ENCODE data around the gene DMD.
"Not testable (repeated sequence)": the region's sequence is repeated elsewhere in the genome, so short reads cannot be mapped to it uniquely, and the experiment has no call there.

DMD gene

DNA sequence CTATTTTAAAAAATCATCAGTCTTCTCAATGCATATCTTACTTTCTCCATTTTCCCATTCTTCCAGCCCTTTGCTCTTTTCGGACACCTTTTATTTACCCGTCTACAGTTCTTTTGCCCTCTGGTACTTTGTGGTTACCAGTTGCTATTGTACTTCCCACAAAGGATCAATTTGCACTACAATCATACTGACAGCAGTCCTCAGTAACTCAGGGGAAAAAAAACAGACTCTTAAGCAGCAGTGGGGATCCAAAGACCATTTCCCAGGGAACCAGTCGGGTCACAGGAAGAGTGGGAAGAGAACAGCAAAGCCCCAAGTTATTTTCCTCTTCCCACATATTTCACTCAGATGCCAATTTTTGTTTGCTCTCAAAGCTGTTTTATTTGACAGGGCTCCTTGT, 23.1 kb downstream of the DMD start:
- Histone ChIP-seq H3K4me3 (ENCODE audit: low read length) (no peak overlapping the region), H3K4me1 (ENCODE audit: insufficient read depth, low read length) (peaks cover 4% of the 10 kb centered on the region), H2AFZ (ENCODE audit: low read depth, low read length) (no peak overlapping the region), H3K36me3 (ENCODE audit: insufficient read depth, low read length) (no peaks in the 10 kb centered on the region), H3K9me3 (ENCODE audit: low read length) (no peaks in the 10 kb centered on the region), H3K27me3 (ENCODE audit: insufficient read depth, low read length) (no peaks in the 10 kb centered on the region)

DNA sequence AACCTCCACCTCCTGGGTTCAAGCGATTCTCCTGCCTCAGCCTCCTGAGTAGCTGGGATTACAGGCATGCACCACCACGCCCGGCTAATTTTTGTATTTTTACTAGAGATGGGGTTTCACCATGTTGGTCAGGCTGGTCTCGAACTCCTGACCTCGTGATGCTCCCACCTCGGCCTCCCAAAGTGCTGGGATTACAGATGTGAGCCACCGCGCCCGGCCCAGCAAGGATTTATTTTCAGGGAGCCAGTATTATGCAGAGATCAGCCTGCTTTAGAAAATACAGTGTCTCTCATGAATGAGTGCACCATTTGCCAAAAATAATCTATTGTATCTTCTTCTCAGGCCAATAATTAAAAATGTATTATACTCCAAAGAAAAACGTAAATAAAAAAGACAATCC, 26.5 kb downstream of the DMD start:
- H3K9me3 ChIP-seq (ENCODE audit: low read length); H3K36me3 ChIP-seq (ENCODE audit: insufficient read depth, low read length); H3K4me1 ChIP-seq (ENCODE audit: insufficient read depth, low read length); H3K27me3 ChIP-seq (ENCODE audit: insufficient read depth, low read length); H2AFZ ChIP-seq (ENCODE audit: low read depth, low read length); H3K4me3 ChIP-seq (ENCODE audit: low read length): not testable (repeated sequence)

DNA sequence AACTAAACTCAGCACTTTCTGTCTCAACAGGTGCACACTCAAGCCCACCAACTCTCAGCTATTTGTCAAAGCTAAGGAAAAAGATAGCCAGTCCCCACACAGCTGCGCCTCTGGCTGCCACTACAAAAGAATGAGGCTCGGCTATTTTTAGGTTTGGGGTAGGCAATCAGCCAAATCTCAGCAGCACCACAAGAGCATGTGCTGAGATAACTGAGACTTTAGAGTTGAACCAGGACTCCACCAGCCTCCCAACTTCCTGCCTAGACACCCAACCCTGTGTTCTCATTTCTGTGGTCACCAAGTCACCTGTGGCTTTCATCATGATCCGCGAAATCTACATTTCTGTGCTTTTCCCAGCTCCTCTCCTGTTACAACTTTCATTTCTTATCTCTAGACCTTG, 28.0 kb downstream of the DMD start:
- Histone ChIP-seq H3K4me1 (ENCODE audit: insufficient read depth, low read length) (peaks cover 2% of the 10 kb centered on the region), H3K9me3 (ENCODE audit: low read length) (no peaks in the 10 kb centered on the region), H3K4me3 (ENCODE audit: low read length) (no peak overlapping the region), H2AFZ (ENCODE audit: low read depth, low read length) (no peak overlapping the region), H3K27me3 (ENCODE audit: insufficient read depth, low read length) (no peaks in the 10 kb centered on the region), H3K36me3 (ENCODE audit: insufficient read depth, low read length) (no peaks in the 10 kb centered on the region)

DNA sequence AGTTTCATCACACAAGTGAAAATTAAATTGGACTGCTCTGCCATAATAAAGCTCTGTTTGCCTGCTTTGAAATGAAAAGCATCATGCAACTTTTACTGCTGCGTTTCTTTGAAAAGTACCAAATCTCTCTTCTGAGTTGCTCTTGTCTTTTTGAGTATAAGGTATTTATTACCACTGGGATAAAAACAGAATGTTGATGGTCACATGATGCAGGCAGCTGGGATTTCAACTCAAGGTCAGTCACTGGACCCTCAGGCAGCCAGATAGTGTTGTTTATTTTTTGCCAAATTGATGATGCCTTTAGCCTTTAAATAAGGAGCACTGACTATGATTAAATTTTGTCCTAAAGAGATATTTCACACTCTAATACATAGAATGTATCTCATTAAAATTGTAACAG, 32.7 kb downstream of the DMD start:
- Histone ChIP-seq H3K4me3 (ENCODE audit: low read length) (no peak overlapping the region), H3K4me1 (ENCODE audit: insufficient read depth, low read length) (no peaks in the 10 kb centered on the region), H2AFZ (ENCODE audit: low read depth, low read length) (no peak overlapping the region), H3K36me3 (ENCODE audit: insufficient read depth, low read length) (no peaks in the 10 kb centered on the region), H3K27me3 (ENCODE audit: insufficient read depth, low read length) (no peaks in the 10 kb centered on the region), H3K9me3 (ENCODE audit: low read length) (no peaks in the 10 kb centered on the region)

DNA sequence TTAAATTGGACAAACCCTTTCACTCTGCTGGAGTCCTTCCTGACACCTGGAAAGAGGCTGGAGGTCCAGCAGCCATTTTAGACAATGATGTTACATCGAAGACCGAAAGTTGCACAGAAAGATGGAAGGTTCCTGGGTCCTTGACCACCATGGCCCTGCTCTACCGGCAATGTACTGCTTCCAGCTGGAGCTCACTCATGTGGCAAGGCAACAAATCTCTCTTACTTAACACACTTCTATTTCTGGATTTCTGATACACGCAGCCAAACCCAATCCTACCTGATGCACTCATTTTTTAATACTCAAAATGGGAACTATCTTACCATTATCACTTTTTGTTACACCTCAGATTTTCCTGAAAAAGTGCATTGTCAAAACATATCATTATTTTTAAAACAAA, 33.1 kb downstream of the DMD start:
- Histone ChIP-seq H3K4me1 (ENCODE audit: insufficient read depth, low read length) (no peaks in the 10 kb centered on the region), H3K36me3 (ENCODE audit: insufficient read depth, low read length) (no peaks in the 10 kb centered on the region), H3K27me3 (ENCODE audit: insufficient read depth, low read length) (no peaks in the 10 kb centered on the region), H2AFZ (ENCODE audit: low read depth, low read length) (no peak overlapping the region), H3K9me3 (ENCODE audit: low read length) (no peaks in the 10 kb centered on the region), H3K4me3 (ENCODE audit: low read length) (no peak overlapping the region)

DNA sequence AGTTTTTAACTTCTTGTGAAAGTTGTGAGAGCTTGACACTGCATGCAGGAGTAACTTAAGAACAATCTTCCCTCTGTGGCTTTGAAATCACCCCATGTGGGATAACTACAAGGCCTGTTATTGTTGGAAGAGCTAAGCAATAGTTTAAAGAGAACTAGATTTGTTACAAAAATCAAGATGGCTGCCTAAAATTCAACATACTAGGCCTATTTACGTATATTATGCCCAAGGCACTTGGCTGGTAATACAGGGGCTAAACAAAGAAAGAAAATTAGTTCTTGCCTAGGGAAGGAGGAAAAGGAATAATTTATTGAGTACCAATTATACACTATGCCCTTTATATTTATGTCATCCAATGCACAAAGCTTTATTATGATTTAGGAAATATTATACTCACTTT, 36.1 kb downstream of the DMD start:
- Histone ChIP-seq H3K4me1 (ENCODE audit: insufficient read depth, low read length) (no peaks in the 10 kb centered on the region), H2AFZ (ENCODE audit: low read depth, low read length) (peak overlapping the region; percentile 36), H3K27me3 (ENCODE audit: insufficient read depth, low read length) (no peaks in the 10 kb centered on the region), H3K9me3 (ENCODE audit: low read length) (no peaks in the 10 kb centered on the region), H3K4me3 (ENCODE audit: low read length) (no peak overlapping the region), H3K36me3 (ENCODE audit: insufficient read depth, low read length) (no peaks in the 10 kb centered on the region)

DNA sequence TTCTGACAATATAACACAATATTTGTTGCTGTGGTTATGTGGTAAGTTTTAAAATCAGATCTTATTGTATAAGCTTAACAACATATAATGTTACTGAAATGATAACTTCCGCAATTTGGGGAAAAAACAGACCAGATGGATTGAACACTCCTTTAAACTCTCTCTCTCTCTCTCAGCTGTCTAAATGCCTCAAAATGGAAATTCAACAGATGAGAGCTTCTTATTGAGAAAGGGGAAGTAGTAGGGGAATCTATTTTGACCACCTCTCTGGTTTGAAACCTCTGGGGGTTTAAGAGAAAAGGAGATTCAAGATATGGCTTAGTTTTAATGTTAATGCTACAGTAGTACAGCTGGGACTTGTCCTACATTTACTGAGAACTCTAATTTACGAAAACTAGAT, 40.3 kb downstream of the DMD start:
- H3K4me3 ChIP-seq (ENCODE audit: low read length), result no peak overlapping the region

DNA sequence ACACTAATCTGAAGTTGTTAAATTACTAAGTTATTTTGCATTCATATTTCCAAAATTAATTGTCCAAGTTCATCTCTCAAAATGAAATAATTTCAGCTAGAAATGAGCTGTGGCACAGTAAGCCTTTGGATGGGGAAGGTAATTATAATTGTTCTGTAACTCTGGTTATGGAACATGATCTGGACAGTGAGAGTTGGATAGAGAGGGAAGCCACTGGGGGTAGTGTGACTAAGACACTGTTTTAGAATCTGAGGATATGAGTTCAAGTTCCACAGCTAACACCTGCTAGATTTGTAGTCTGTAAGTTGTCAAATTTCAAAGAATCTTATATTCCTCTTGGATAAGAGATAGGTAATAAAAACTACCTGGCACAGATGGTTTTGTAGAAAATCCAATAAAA, 49.5 kb downstream of the DMD start:
- Histone ChIP-seq H3K36me3 (ENCODE audit: insufficient read depth, low read length) (no peaks in the 10 kb centered on the region), H3K4me3 (ENCODE audit: low read length) (no peak overlapping the region), H3K9me3 (ENCODE audit: low read length) (no peaks in the 10 kb centered on the region), H3K27me3 (ENCODE audit: insufficient read depth, low read length) (no peaks in the 10 kb centered on the region), H2AFZ (ENCODE audit: low read depth, low read length) (no peak overlapping the region), H3K4me1 (ENCODE audit: insufficient read depth, low read length) (no peaks in the 10 kb centered on the region)

More for the DNA sequence above, 40.3 kb downstream of the DMD start:
- Histone ChIP-seq H2AFZ (ENCODE audit: low read depth, low read length) (no peak overlapping the region), H3K9me3 (ENCODE audit: low read length) (no peaks in the 10 kb centered on the region), H3K27me3 (ENCODE audit: insufficient read depth, low read length) (no peaks in the 10 kb centered on the region), H3K36me3 (ENCODE audit: insufficient read depth, low read length) (no peaks in the 10 kb centered on the region), H3K4me1 (ENCODE audit: insufficient read depth, low read length) (no peaks in the 10 kb centered on the region)

DNA sequence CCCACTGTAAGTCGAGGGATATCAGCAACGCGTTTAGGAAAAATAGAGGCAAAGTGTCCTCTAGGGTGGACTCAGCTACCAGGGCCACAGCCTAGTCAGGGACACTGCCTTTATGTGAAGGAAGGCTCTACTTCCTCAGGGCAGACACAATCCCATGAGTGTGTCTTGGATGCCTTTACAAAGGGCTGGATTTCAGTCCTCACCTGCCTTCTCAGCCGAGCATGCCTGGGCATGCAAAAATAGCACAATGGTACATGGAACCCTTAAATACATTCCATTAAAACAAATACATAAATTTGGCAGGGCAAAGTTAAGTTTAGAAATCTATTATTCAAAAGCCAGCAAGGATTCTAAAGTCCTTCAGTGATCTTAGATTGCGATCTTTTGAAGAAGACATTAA, 51.1 kb downstream of the DMD start:
- Histone ChIP-seq H3K27me3 (ENCODE audit: insufficient read depth, low read length) (no peaks in the 10 kb centered on the region), H2AFZ (ENCODE audit: low read depth, low read length) (no peak overlapping the region), H3K4me1 (ENCODE audit: insufficient read depth, low read length) (no peaks in the 10 kb centered on the region), H3K9me3 (ENCODE audit: low read length) (no peaks in the 10 kb centered on the region), H3K36me3 (ENCODE audit: insufficient read depth, low read length) (no peaks in the 10 kb centered on the region), H3K4me3 (ENCODE audit: low read length) (no peak overlapping the region)

DNA sequence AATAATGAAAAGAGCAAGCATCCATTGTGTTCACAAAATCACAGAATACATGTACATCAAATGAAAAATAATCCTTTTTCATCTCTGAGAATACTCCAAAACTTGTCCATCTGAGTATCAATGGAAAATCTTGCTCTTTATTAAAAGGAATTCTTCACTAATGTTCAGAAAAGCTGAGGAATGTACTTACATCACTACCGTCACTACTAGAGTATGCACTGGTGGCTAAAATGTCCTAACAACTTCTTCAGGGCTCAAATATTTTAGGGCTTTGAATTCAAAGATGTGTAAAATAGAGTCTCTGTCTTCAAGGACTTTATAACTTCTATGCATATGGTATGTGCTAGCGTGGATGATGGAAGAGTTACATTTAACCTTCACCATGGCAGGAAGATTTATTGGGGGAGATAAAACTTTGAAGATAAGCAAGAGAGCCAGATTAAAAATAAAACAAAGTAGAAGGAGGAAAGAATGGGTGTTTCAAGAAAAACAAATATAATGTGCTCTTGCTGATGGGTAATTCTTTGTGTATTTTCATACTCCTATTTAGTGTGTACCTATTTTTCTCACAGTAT, 55.1 kb downstream of the DMD start:
- H3K4me3 ChIP-seq (ENCODE audit: low read length), result no peak overlapping the region
- H2AFZ ChIP-seq (ENCODE audit: low read depth, low read length), result no peak overlapping the region
- H3K36me3 ChIP-seq (ENCODE audit: insufficient read depth, low read length), result no peaks in the 10 kb centered on the region
- H3K27me3 ChIP-seq (ENCODE audit: insufficient read depth, low read length), result no peaks in the 10 kb centered on the region
- no peaks in the 10 kb centered on the region for H3K4me1 ChIP-seq (ENCODE audit: insufficient read depth, low read length)
- no peaks in the 10 kb centered on the region for H3K9me3 ChIP-seq (ENCODE audit: low read length)

DNA sequence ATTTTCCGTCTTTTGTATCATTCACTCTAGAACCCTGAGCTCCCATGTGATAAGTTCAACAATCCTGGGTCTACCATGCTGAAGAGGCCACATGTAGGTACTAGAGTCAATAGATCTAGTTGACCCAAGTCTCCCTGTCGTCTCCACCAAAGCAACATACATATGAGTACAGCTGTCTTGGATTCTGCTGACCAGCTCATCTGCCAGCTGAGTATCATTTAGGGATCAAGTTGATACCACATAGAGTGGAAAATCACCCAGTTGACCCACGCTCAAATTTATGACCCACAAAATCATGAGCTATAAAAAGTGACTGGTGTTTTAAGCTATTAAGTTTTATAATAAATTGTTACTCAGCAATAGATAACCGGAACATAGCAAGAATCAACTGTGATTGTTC, 61.8 kb downstream of the DMD start:
- H3K4me3 ChIP-seq (ENCODE audit: low read length), result no peak overlapping the region
- no peak overlapping the region for H2AFZ ChIP-seq (ENCODE audit: low read depth, low read length)
- no peaks in the 10 kb centered on the region for H3K9me3 ChIP-seq (ENCODE audit: low read length)
- no peaks in the 10 kb centered on the region for H3K27me3 ChIP-seq (ENCODE audit: insufficient read depth, low read length)
- no peaks in the 10 kb centered on the region for H3K36me3 ChIP-seq (ENCODE audit: insufficient read depth, low read length)
- no peaks in the 10 kb centered on the region for H3K4me1 ChIP-seq (ENCODE audit: insufficient read depth, low read length)

DNA sequence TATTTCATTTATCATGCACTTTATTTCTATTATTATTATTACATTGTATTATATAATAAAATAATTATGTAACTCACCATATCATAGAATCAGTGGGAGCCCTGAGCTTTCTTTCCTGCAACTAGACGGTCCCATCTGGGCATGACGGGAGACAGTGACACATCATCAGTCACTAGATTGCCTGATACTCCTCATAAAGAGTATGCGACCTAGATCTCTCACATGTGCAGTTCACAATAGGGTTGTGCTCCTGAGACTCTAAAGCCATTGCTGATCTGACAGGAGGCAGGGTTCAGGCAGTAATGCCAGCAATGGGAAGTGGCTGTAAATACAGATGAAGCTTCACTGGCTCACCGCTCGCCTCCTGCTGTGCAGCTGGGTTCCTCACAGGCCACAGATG, 62.3 kb downstream of the DMD start:
- Histone ChIP-seq H3K36me3 (ENCODE audit: insufficient read depth, low read length) (no peaks in the 10 kb centered on the region), H3K27me3 (ENCODE audit: insufficient read depth, low read length) (no peaks in the 10 kb centered on the region), H2AFZ (ENCODE audit: low read depth, low read length) (no peak overlapping the region), H3K4me3 (ENCODE audit: low read length) (no peak overlapping the region), H3K9me3 (ENCODE audit: low read length) (no peaks in the 10 kb centered on the region), H3K4me1 (ENCODE audit: insufficient read depth, low read length) (no peaks in the 10 kb centered on the region)

DNA sequence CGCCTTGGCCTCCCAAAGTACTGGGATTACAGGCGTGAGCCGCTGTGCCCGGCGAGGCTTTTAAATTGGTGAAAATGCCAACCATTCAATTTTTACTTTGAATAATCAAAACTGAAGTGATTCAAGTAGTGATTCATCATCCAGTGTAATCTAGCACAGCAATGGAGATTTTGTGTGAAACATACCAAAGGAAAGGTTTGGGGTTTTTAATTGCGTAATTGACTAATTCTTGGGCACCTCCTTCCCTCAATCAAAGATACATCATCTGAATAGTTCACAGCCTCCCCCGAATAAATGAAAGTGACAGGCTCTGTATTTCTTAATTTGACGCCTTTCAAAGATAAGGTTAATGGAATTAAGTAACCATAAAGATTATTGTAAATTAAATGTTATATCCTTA, 69.0 kb downstream of the DMD start:
- Histone ChIP-seq H3K9me3 (ENCODE audit: low read length) (no peaks in the 10 kb centered on the region), H3K36me3 (ENCODE audit: insufficient read depth, low read length) (no peaks in the 10 kb centered on the region), H3K4me1 (ENCODE audit: insufficient read depth, low read length) (no peaks in the 10 kb centered on the region), H2AFZ (ENCODE audit: low read depth, low read length) (no peak overlapping the region), H3K27me3 (ENCODE audit: insufficient read depth, low read length) (no peaks in the 10 kb centered on the region), H3K4me3 (ENCODE audit: low read length) (no peak overlapping the region)

DNA sequence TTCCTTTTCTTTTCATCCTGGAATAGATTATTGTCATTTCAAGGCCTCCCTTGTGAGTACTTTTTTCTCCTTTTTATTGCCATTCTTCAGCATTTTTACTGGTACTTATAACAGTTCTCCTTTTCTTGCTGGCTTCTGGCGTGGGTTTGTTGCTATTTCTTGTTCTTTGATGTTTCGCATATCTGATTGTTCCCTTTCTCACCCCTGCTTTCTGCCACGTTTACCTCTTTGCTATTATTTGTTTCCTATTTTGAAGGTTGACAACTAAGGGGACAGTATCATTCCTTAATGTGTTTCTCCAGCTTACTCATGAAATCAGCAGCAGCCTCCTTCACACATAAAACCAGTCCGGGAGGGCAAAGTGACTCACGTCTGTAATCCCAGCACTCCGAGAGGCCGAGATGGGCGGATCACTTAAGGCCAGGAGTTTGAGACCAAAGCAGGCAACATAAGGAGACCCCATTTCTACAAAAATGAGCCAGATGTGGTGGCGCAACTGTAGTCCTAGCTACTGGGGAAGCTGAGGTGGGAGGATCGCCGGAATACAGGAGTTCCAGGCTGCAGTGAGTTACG, 72.6 kb downstream of the DMD start:
- H3K27me3 ChIP-seq (ENCODE audit: insufficient read depth, low read length), result no peaks in the 10 kb centered on the region
- no peak overlapping the region for H2AFZ ChIP-seq (ENCODE audit: low read depth, low read length)
- no peaks in the 10 kb centered on the region for H3K9me3 ChIP-seq (ENCODE audit: low read length)
- no peaks in the 10 kb centered on the region for H3K36me3 ChIP-seq (ENCODE audit: insufficient read depth, low read length)
- H3K4me1 ChIP-seq (ENCODE audit: insufficient read depth, low read length), result no peaks in the 10 kb centered on the region
- H3K4me3 ChIP-seq (ENCODE audit: low read length), result no peak overlapping the region
